H9 (cell line): Measurements from ENCODE around the gene TRUB1. TPM values are rescaled to one million over a fixed set of nuclear protein-coding genes. Genes with fewer than 3 reads are reported as not detected.

Source experiments
- DNase-seq: peaks from one replicate; pipeline ENCODE4 v3.0.0-alpha.2; 2017
- H2AFZ ChIP-seq: one replicate; pipeline ENCODE4 v1.6.1; 2013; ENCODE audit warnings: mild to moderate bottlenecking, low read length, control low read depth, moderate library complexity
- H2AK5ac ChIP-seq: 2 replicates; pipeline ENCODE4 v1.6.1; 2013; ENCODE audit warnings: low read length, control low read depth, mixed read lengths; ENCODE audit not compliant: insufficient read length
- H2BK120ac ChIP-seq: one replicate; pipeline ENCODE4 v1.6.1; 2013; ENCODE audit warnings: low read depth, mild to moderate bottlenecking, low read length, control low read depth, inconsistent platforms; ENCODE audit not compliant: poor library complexity, severe bottlenecking
- H2BK12ac ChIP-seq: 2 replicates; pipeline ENCODE4 v1.6.1; 2013; ENCODE audit warnings: low read length, control low read depth, mixed read lengths, low read depth; ENCODE audit not compliant: insufficient read length
- H2BK15ac ChIP-seq: 2 replicates; pipeline ENCODE4 v1.6.1; 2013; ENCODE audit warnings: low read depth, low read length, control low read depth
- H2BK20ac ChIP-seq: one replicate; pipeline ENCODE4 v1.6.1; 2013; ENCODE audit warnings: low read depth, mild to moderate bottlenecking, low read length, control low read depth, inconsistent platforms; ENCODE audit not compliant: poor library complexity, severe bottlenecking
- H2BK5ac ChIP-seq: 2 replicates; pipeline ENCODE4 v1.6.1; 2013; ENCODE audit warnings: low read length, control low read depth, mixed read lengths; ENCODE audit not compliant: insufficient read length
- H3K14ac ChIP-seq: 2 replicates; pipeline ENCODE4 v1.6.1; 2013; ENCODE audit warnings: low read length, control low read depth; ENCODE audit not compliant: insufficient read depth
- H3K18ac ChIP-seq: 2 replicates; pipeline ENCODE4 v1.6.1; 2013; ENCODE audit warnings: low read depth, mild to moderate bottlenecking, mixed read lengths, low read length, control low read depth; ENCODE audit not compliant: insufficient read length
- H3K23ac ChIP-seq: 2 replicates; pipeline ENCODE4 v1.6.1; 2013; ENCODE audit warnings: low read length, control low read depth, mixed read lengths, low read depth; ENCODE audit not compliant: insufficient read length
- H3K23me2 ChIP-seq: 2 replicates; pipeline ENCODE4 v1.6.1; 2013; ENCODE audit warnings: low read depth, mild to moderate bottlenecking, mixed read lengths, low read length, control low read depth; ENCODE audit not compliant: insufficient read length, poor library complexity, severe bottlenecking
- H3K27ac ChIP-seq: 2 replicates; pipeline ENCODE4 v1.5.1; 2013; ENCODE audit warnings: low read length, control low read depth, mixed read lengths, low read depth; ENCODE audit not compliant: insufficient read length
- H3K27me3 ChIP-seq: 2 replicates; pipeline ENCODE4 v1.6.1; 2013; ENCODE audit warnings: low read length, control low read depth, inconsistent platforms; ENCODE audit not compliant: insufficient read depth
- H3K4ac ChIP-seq: 2 replicates; pipeline ENCODE4 v1.6.1; 2013; ENCODE audit warnings: low read depth, mild to moderate bottlenecking, control low read depth, inconsistent platforms, low read length, moderate library complexity
- H3K4me1 ChIP-seq: 2 replicates; pipeline ENCODE4 v1.6.1; 2013; ENCODE audit warnings: low read length, control low read depth, inconsistent platforms; ENCODE audit not compliant: insufficient read depth
- H3K4me2 ChIP-seq: 2 replicates; pipeline ENCODE4 v1.6.1; 2013; ENCODE audit warnings: low read length, control low read depth, mixed read lengths; ENCODE audit not compliant: insufficient read length, insufficient read depth
- H3K56ac ChIP-seq: 2 replicates; pipeline ENCODE4 v1.6.1; 2013; ENCODE audit warnings: low read depth, mild to moderate bottlenecking, mixed read lengths, low read length, control low read depth; ENCODE audit not compliant: insufficient read length
- H3K79me1 ChIP-seq: 2 replicates; pipeline ENCODE4 v1.6.1; 2013; ENCODE audit warnings: low read depth, mild to moderate bottlenecking, moderate library complexity, low read length, control low read depth, inconsistent platforms; ENCODE audit not compliant: insufficient read depth, poor library complexity, severe bottlenecking
- H3K79me2 ChIP-seq: 2 replicates; pipeline ENCODE4 v1.6.1; 2013; ENCODE audit warnings: low read length, control low read depth, inconsistent platforms; ENCODE audit not compliant: insufficient read depth
- H3K9ac ChIP-seq: 2 replicates; pipeline ENCODE4 v1.6.1; 2013; ENCODE audit warnings: low read length, control low read depth, mixed read lengths; ENCODE audit not compliant: insufficient read length; ENCODE audit errors: extremely low read depth
- H3K9me3 ChIP-seq: one replicate; pipeline ENCODE4 v1.6.1; 2013; ENCODE audit warnings: low read depth, low read length, inconsistent platforms; ENCODE audit not compliant: control insufficient read depth
- H3T11ph ChIP-seq: one replicate; pipeline ENCODE4 v1.6.1; 2013; ENCODE audit warnings: mild to moderate bottlenecking, low read length, control low read depth, inconsistent platforms
- H4K20me1 ChIP-seq: one replicate; pipeline ENCODE4 v1.6.1; 2013; ENCODE audit not compliant: control insufficient read depth, insufficient read length, insufficient read depth
- H4K5ac ChIP-seq: 2 replicates; pipeline ENCODE4 v1.6.1; 2013; ENCODE audit warnings: low read depth, mild to moderate bottlenecking, mixed read lengths, low read length, control low read depth; ENCODE audit not compliant: insufficient read length
- H4K8ac ChIP-seq: replicated peaks from 2 replicates; pipeline ENCODE4 v1.6.1; 2013; ENCODE audit warnings: low read length, control low read depth, mixed read lengths, low read depth; ENCODE audit not compliant: insufficient read length
- H4K91ac ChIP-seq: 2 replicates; pipeline ENCODE4 v1.6.1; 2013; ENCODE audit warnings: low read depth, mild to moderate bottlenecking, moderate library complexity, mixed read lengths, low read length, control low read depth; ENCODE audit not compliant: insufficient read length
- H3K27ac Mint-ChIP-seq, 3 experiments: 2 replicates in 2 of 3; 3 replicates in 1 of 3; pipeline ENCODE4 v1.8.0; 2020 to 2021; ENCODE audit warnings: mixed read lengths in 3 of 3, mild to moderate bottlenecking in 1 of 3, moderate library complexity in 1 of 3
- H3K27me3 Mint-ChIP-seq: 2 replicates; pipeline ENCODE4 v1.8.0; 2021; ENCODE audit warnings: low read depth, mild to moderate bottlenecking, moderate library complexity, mixed read lengths
- H3K36me3 Mint-ChIP-seq, 3 experiments: 2 replicates in 2 of 3; 3 replicates in 1 of 3; pipeline ENCODE4 v1.8.0; 2020 to 2021; ENCODE audit warnings: low read depth in 3 of 3, mixed read lengths in 3 of 3; ENCODE audit not compliant: insufficient read depth in 1 of 3
- H3K4me1 Mint-ChIP-seq, 2 experiments: 2 replicates each; pipeline ENCODE4 v1.8.0; 2020; ENCODE audit warnings: mixed read lengths in 2 of 2
- H3K4me3 Mint-ChIP-seq, 2 experiments: 2 replicates in 1 of 2; 3 replicates in 1 of 2; pipeline ENCODE4 v1.8.0; 2020 to 2021; ENCODE audit warnings: mild to moderate bottlenecking in 2 of 2, mixed read lengths in 2 of 2, moderate library complexity in 1 of 2
- H3K9me3 Mint-ChIP-seq, 2 experiments: 2 replicates in 1 of 2; 3 replicates in 1 of 2; pipeline ENCODE4 v1.8.0; 2020; ENCODE audit warnings: mild to moderate bottlenecking in 2 of 2, mixed read lengths in 2 of 2, moderate library complexity in 1 of 2
- CTCF ChIP-seq: fragments of 200-600 bp; sonication (generic); conservative IDR thresholded peaks from 3 replicates; pipeline ENCODE4 v1.8.0; 2021; ENCODE audit warnings: antibody characterized with exemption, mild to moderate bottlenecking
- WGBS: extraction: QIAGEN DNeasy Blood & Tissue Kit; methylation state at CpG from one replicate; pipeline ENCODE4 v1.1.7; 2013; ENCODE audit warnings: missing lambda C conversion rate, low lambda C conversion rate, mixed read lengths; ENCODE audit not compliant: insufficient read length; ENCODE audit errors: extremely low coverage; 5-methylcytosine and 5-hydroxymethylcytosine counted together
- total RNA-seq: library from RNA; stranded (reverse); gene quantifications from 2 replicates; pipeline ENCODE4 v1.2.1, GENCODE V29; 2021

TRUB1 gene
- total RNA-seq, 1 experiment from 2014 or later: 20.6 TPM

DNA sequence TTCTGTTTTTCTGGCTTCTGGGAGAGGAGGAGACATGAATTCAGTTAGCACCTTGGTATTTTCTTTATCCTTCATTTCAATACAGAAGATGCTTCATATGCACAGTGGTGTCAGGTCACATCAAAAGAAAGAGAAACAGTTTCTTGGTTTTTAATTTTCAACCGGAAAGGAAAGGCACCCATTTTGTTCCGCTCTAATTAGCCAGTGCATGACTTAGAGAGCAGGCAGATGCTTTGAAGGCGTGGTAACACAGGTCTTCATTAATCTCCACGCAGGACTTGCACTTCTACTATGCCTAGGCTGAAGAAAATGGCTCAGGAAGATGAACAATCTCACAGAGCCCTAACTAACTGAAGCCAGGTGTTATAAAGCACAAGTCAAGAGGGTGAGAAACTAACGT, 84.7 kb downstream of the TRUB1 start:
- Mint-ChIP-seq H3K27me3 (no peaks in the 10 kb centered on the region), H3K27ac (no peak overlapping the region), H3K4me3 (no peak overlapping the region), H3K4me1 (peaks cover 15 to 17% of the 10 kb centered on the region in 2 experiments), H3K36me3 (no peaks in the 10 kb centered on the region), H3K9me3 (no peaks in the 10 kb centered on the region)
- H3K14ac ChIP-seq: no peak overlapping the region
- H4K8ac ChIP-seq: no peak overlapping the region
- H3K9ac ChIP-seq: no peak overlapping the region
- H3T11ph ChIP-seq: no peak overlapping the region
- H2AK5ac ChIP-seq: no peak overlapping the region
- H3K18ac ChIP-seq: no peak overlapping the region
- no peak overlapping the region for H3K4me2 ChIP-seq
- no peak overlapping the region for H2BK5ac ChIP-seq
- H3K79me1 ChIP-seq: no peaks in the 10 kb centered on the region
- no peak overlapping the region for H2BK12ac ChIP-seq
- no peak for DNase-seq
- H4K20me1 ChIP-seq: no peaks in the 10 kb centered on the region
- H3K23ac ChIP-seq: no peak overlapping the region
- no peak for TF ChIP-seq CTCF
- H3K27ac ChIP-seq: no peak overlapping the region
- H3K79me2 ChIP-seq: no peaks in the 10 kb centered on the region
- no peak overlapping the region for H4K5ac ChIP-seq
- no CpG with 5 or more reads among the region's 5 CpGs for WGBS
- no peak overlapping the region for H3K56ac ChIP-seq
- H3K4me1 ChIP-seq: 0 out of 2 replicates have a peak, but pooled peaks cover 2% of the 10 kb centered on the region
- H3K9me3 ChIP-seq: no peaks in the 10 kb centered on the region
- H4K91ac ChIP-seq: no peak overlapping the region
- H3K4ac ChIP-seq: no peak overlapping the region
- H2BK20ac ChIP-seq: no peak overlapping the region
- H3K27me3 ChIP-seq: no peaks in the 10 kb centered on the region
- H2BK15ac ChIP-seq: no peak overlapping the region
- no peak overlapping the region for H2BK120ac ChIP-seq
- no peaks in the 10 kb centered on the region for H3K23me2 ChIP-seq
- H2AFZ ChIP-seq: no peak overlapping the region
